ENCODE data around the gene LRP1B.

LRP1B gene

DNA sequence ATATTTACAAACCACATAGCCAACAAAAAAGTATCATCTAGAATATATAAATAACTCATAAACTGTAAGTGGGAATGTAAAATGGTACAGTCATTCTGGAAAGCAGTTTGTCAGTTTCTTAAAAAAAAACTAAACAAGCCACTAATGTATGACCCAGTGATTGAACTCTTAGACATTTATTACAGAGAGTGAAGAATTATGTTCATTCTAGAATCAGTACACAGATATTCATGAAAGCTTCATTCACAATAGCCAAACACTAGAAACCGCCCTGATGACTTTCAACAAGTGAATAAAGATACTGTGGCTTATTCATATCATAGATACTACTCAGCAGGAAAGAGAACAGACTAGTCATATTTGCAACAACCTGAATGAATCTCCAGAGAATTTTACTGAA, 1541.5 kb downstream of the LRP1B start:
- TF ChIP-seq, protein P1, sequence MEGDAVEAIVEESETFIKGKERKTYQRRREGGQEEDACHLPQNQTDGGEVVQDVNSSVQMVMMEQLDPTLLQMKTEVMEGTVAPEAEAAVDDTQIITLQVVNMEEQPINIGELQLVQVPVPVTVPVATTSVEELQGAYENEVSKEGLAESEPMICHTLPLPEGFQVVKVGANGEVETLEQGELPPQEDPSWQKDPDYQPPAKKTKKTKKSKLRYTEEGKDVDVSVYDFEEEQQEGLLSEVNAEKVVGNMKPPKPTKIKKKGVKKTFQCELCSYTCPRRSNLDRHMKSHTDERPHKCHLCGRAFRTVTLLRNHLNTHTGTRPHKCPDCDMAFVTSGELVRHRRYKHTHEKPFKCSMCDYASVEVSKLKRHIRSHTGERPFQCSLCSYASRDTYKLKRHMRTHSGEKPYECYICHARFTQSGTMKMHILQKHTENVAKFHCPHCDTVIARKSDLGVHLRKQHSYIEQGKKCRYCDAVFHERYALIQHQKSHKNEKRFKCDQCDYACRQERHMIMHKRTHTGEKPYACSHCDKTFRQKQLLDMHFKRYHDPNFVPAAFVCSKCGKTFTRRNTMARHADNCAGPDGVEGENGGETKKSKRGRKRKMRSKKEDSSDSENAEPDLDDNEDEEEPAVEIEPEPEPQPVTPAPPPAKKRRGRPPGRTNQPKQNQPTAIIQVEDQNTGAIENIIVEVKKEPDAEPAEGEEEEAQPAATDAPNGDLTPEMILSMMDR (IDR thresholded peaks at IDR 0.05; ENCODE audit: insufficient read depth, low read depth, low read length, missing control alignments): no peak
- no peak for DNase-seq (ENCODE audit: low read depth)
- no peak overlapping the region for H3K4me3 ChIP-seq (ENCODE audit: low read depth, low read length)

DNA sequence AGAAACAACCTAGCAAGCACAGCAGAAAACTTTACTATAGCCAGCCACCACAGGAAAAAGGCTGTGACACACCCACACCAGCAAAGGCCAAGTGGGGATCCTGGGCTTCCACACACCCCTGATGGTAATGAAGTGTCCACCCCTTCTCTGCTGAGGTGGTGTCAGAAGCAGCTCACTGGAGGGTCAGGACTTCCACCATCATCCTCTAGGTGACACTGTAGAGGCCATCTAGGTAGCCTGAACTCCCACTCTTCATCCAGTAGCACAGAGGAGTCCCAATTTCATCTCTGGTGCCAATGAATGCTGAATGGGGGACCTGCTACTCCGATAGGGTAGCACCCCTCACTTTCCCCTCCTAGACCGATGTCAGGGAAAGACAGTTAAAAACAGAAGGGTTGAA, 1544.4 kb downstream of the LRP1B start:
- H3K4me3 ChIP-seq (ENCODE audit: low read depth, low read length): no peak overlapping the region
- DNase-seq (ENCODE audit: low read depth): peak; percentile 48
- TF ChIP-seq, protein P1 (IDR thresholded peaks at IDR 0.05; ENCODE audit: insufficient read depth, low read depth, low read length, missing control alignments): peak; percentile 75

DNA sequence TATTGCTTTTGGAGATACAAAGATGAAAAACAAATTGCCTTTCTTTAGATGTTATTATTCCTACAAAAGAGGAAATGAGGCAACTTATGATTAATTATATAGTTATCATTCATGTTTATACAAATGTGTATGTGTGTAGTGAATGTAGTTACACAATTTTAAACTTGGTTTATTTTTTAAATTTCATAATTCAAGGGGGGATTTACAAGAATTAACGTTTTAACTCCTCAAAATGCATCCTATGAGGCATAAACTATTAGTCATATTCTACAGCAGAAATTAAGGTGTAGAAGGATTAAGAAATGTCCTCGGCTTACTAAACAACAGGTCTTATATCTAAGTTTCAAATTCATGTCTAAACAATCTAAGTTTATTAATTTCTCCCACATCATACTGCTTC, 1545.8 kb downstream of the LRP1B start:
- DNase-seq (ENCODE audit: low read depth): no peak
- no peak overlapping the region for H3K4me3 ChIP-seq (ENCODE audit: low read depth, low read length)
- TF ChIP-seq, protein P1 (IDR thresholded peaks at IDR 0.05; ENCODE audit: insufficient read depth, low read depth, low read length, missing control alignments): no peak

DNA sequence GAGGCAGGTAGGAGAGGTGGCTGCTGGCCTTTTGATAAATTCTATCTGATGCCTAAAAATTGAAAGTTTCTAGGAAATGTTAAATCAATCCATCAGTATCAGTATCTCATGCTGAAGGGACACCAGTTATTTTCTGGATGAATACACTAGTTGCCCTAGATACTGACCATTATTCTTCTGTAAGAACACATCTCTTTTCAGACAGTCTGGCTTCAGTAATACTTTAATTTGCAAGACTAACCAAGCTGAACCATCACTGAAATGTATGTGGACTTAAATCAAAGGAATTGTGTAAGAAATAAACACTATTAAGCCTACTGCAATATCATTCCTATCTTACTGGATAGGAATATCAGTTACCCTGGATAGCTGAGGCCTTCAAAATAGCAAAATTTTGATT, 1546.3 kb downstream of the LRP1B start:
- no peak for DNase-seq (ENCODE audit: low read depth)
- TF ChIP-seq, protein P1 (IDR thresholded peaks at IDR 0.05; ENCODE audit: insufficient read depth, low read depth, low read length, missing control alignments): no peak
- no peak overlapping the region for H3K4me3 ChIP-seq (ENCODE audit: low read depth, low read length)

DNA sequence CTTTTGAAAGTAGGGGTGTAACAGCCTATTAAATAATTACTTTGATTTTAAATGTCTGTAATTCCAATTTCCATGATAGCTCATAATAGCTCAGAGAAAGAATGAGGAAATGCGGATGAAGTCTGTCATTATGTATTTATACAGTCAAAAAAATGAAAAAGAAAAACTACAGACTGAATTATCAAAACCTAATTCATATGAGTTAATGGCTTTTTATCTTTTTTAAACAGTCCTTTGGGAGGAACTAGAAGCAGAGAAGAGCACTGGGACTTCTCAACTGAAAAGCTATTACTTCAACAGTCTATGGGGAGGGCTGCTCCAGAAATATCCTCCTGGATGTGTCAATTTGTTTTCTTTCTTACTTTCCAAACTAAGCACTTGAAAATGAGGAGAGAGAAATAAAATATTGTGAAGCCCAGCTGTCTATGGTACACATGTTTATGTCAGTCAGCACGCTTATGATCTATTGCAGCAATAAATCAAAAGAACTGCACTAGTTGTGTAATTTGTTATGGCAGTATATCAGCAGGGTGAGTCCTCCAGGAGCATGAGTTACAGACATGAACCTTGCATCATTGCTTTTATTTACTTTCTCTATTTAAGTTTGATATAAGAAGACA, 1550.2 kb downstream of the LRP1B start:
- TF ChIP-seq, protein P1 (IDR thresholded peaks at IDR 0.05; ENCODE audit: insufficient read depth, low read depth, low read length, missing control alignments): no peak
- no peak overlapping the region for H3K4me3 ChIP-seq (ENCODE audit: low read depth, low read length)
- DNase-seq (ENCODE audit: low read depth): no peak

DNA sequence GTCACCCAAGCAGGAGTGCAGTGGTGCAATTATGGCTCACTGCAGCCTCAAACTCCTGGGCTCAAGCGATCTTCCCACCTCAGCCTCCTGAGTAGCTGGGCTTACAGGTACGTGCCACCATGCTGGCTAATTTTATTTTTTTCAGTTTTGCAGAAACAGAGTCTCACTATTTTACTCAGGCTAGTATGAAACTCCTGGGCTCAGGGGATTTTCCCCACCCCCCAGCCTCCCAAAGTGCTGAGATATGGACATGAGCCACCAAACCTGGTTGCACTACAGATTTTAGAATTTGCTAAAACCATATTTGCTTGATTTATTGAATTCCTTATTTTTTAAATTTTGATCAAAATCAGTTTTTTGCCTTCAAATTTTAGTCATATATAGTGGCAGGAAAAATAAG, 1553.4 kb downstream of the LRP1B start:
- no peak for DNase-seq (ENCODE audit: low read depth)
- TF ChIP-seq, protein P1 (IDR thresholded peaks at IDR 0.05; ENCODE audit: insufficient read depth, low read depth, low read length, missing control alignments): no peak
- no peak overlapping the region for H3K4me3 ChIP-seq (ENCODE audit: low read depth, low read length)

DNA sequence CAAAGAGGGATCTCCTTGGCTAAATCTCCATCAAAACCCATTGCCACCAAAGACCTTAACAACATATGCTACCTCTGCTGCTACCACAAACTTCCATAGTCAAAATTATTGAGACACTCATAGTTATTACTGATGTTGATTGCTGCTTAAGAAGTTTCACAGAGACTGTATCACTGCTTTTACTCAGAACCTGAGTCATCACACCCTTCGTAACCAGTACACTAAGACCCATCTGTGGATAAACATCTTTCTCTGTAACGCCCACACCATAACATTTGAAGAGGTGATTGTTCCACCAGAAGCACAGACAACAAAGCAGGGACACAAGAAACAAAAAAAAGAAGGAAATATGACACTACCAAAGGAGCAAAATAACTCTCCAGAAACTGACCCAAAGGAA, 1563.1 kb downstream of the LRP1B start:
- no peak overlapping the region for H3K4me3 ChIP-seq (ENCODE audit: low read depth, low read length)
- no peak for DNase-seq (ENCODE audit: low read depth)
- TF ChIP-seq, protein P1 (IDR thresholded peaks at IDR 0.05; ENCODE audit: insufficient read depth, low read depth, low read length, missing control alignments): no peak
